Measurements from ENCODE around the gene DNAH14.

DNAH14 gene

GRCh38 chr1:225431081-225431863 is 501.8 kb downstream of the DNAH14 start:
- ATAC-seq (no peak), DNase-seq (no peak)
- Mint-ChIP-seq H3K4me1 (peaks cover 34% of the 10 kb centered on the region), H3K27me3 (no peaks in the 10 kb centered on the region), H3K4me3 (no peak overlapping the region), H3K9me3 (no peaks in the 10 kb centered on the region), H3K27ac (no peak overlapping the region)

GRCh38 chr1:225434046-225434445 is 504.6 kb downstream of the DNAH14 start:
- Mint-ChIP-seq H3K27ac (no peak overlapping the region), H3K27me3 (no peaks in the 10 kb centered on the region), H3K4me3 (no peak overlapping the region), H3K4me1 (peaks cover 22% of the 10 kb centered on the region), H3K9me3 (no peaks in the 10 kb centered on the region)
- ATAC-seq: no peak
- no peak for DNase-seq

GRCh38 chr1:225435076-225435475 is 505.6 kb downstream of the DNAH14 start:
- no peak for ATAC-seq

GRCh38 chr1:225435487-225435886 is 506.0 kb downstream of the DNAH14 start:
- ATAC-seq (no peak), DNase-seq (no peak)
- Mint-ChIP-seq H3K9me3 (no peaks in the 10 kb centered on the region), H3K27ac (no peak overlapping the region), H3K4me3 (no peak overlapping the region), H3K27me3 (no peaks in the 10 kb centered on the region), H3K4me1 (peaks cover 9% of the 10 kb centered on the region)

More at GRCh38 chr1:225435076-225435475, 505.6 kb downstream of the DNAH14 start:
- Mint-ChIP-seq H3K4me1 (peaks cover 13% of the 10 kb centered on the region), H3K27ac (no peak overlapping the region), H3K9me3 (no peaks in the 10 kb centered on the region), H3K4me3 (no peak overlapping the region), H3K27me3 (no peaks in the 10 kb centered on the region)
- DNase-seq: no peak

GRCh38 chr1:225435957-225436392 is 506.5 kb downstream of the DNAH14 start:
- ATAC-seq: no peak
- H3K4me3 Mint-ChIP-seq: no peak overlapping the region

GRCh38 chr1:225437710-225438437 is 508.4 kb downstream of the DNAH14 start:
- no peaks in the 10 kb centered on the region for H3K27me3 Mint-ChIP-seq
- H3K4me1 Mint-ChIP-seq: peaks cover 27% of the 10 kb centered on the region
- no peak for ATAC-seq
- H3K4me3 Mint-ChIP-seq: no peak overlapping the region
- H3K27ac Mint-ChIP-seq: no peak overlapping the region
- DNase-seq: no peak
- no peaks in the 10 kb centered on the region for H3K9me3 Mint-ChIP-seq

More at GRCh38 chr1:225435957-225436392, 506.5 kb downstream of the DNAH14 start:
- Mint-ChIP-seq H3K9me3 (no peaks in the 10 kb centered on the region), H3K27me3 (no peaks in the 10 kb centered on the region), H3K4me1 (peaks cover 9% of the 10 kb centered on the region), H3K27ac (no peak overlapping the region)
- DNase-seq: no peak

GRCh38 chr1:225440380-225441221 is 511.1 kb downstream of the DNAH14 start:
- H3K4me1 Mint-ChIP-seq: peaks cover 50% of the 10 kb centered on the region
- no peak overlapping the region for H3K4me3 Mint-ChIP-seq
- H3K9me3 Mint-ChIP-seq: no peaks in the 10 kb centered on the region

GRCh38 chr1:225441314-225442122 is 512.0 kb downstream of the DNAH14 start:
- no peak for ATAC-seq
- DNase-seq: no peak
- Mint-ChIP-seq H3K4me3 (peak overlapping the region; percentile 67 to 72), H3K4me1 (peaks cover 53% of the 10 kb centered on the region), H3K27ac (peak overlapping the region; percentile 28 to 88), H3K27me3 (no peaks in the 10 kb centered on the region), H3K9me3 (no peaks in the 10 kb centered on the region)

More at GRCh38 chr1:225440380-225441221, 511.1 kb downstream of the DNAH14 start:
- Mint-ChIP-seq H3K27ac (no peak overlapping the region), H3K27me3 (no peaks in the 10 kb centered on the region)
- ATAC-seq: no peak
- DNase-seq: no peak

GRCh38 chr1:225442123-225442505 is 512.6 kb downstream of the DNAH14 start:
- H3K4me3 Mint-ChIP-seq: peak overlapping the region; percentile 67 to 72
- ATAC-seq (no peak), DNase-seq (no peak)
- H3K27me3 Mint-ChIP-seq: no peaks in the 10 kb centered on the region
- H3K9me3 Mint-ChIP-seq: no peaks in the 10 kb centered on the region
- H3K27ac Mint-ChIP-seq: peak overlapping the region; percentile 71 to 88
- peaks cover 59% of the 10 kb centered on the region for H3K4me1 Mint-ChIP-seq

GRCh38 chr1:225445639-225446594 is 516.4 kb downstream of the DNAH14 start:
- Mint-ChIP-seq H3K27ac (peak overlapping the region; percentile 98), H3K9me3 (no peaks in the 10 kb centered on the region), H3K4me3 (peak overlapping the region; percentile 73 to 76), H3K4me1 (peaks cover 75% of the 10 kb centered on the region), H3K27me3 (no peaks in the 10 kb centered on the region)
- ATAC-seq (no peak), DNase-seq (no peak)

- no peak for ATAC-seq
- peak overlapping the region in 1 of 2 donors; percentile 98 for H3K27ac Mint-ChIP-seq
- H3K4me1 Mint-ChIP-seq: peaks cover 76% of the 10 kb centered on the region
- DNase-seq: no peak
- no peaks in the 10 kb centered on the region for H3K27me3 Mint-ChIP-seq
- no peaks in the 10 kb centered on the region for H3K9me3 Mint-ChIP-seq
- H3K4me3 Mint-ChIP-seq: no peak overlapping the region
Observed at GRCh38 chr1:225446595-225446960, 517.1 kb downstream of the DNAH14 start.

GRCh38 chr1:225446981-225447615 is 517.6 kb downstream of the DNAH14 start:
- H3K27ac Mint-ChIP-seq: no peak overlapping the region

GRCh38 chr1:225447650-225448089 is 518.2 kb downstream of the DNAH14 start:
- Mint-ChIP-seq H3K4me1 (peaks cover 65% of the 10 kb centered on the region), H3K27ac (no peak overlapping the region), H3K4me3 (no peak overlapping the region), H3K27me3 (no peaks in the 10 kb centered on the region), H3K9me3 (no peaks in the 10 kb centered on the region)
- ATAC-seq (no peak), DNase-seq (no peak)

More at GRCh38 chr1:225446981-225447615, 517.6 kb downstream of the DNAH14 start:
- no peak for DNase-seq
- Mint-ChIP-seq H3K9me3 (no peaks in the 10 kb centered on the region), H3K4me1 (peaks cover 70% of the 10 kb centered on the region), H3K4me3 (no peak overlapping the region), H3K27me3 (no peaks in the 10 kb centered on the region)
- no peak for ATAC-seq

Measured in stimulated activated naive CD8-positive, alpha-beta T cell treated with anti-CD3 and anti-CD28 coated beads, Interleukin-15, amount 100 ng/mL, for 72 hours (primary cell).